OCI-LY7 (cell line): Measurements from ENCODE around the gene SERTM1.

Experiments used
- CTCF ChIP-seq: fragments of 200-600 bp; sonication (generic); conservative IDR thresholded peaks from 2 replicates; pipeline ENCODE4 v1.5.1; 2014; ENCODE audit warnings: mild to moderate bottlenecking, antibody characterized with exemption, low read length, moderate library complexity, mixed read lengths
- EZH2phosphoT487 ChIP-seq: fragments of 200-600 bp; sonication (generic); IDR thresholded peaks from 2 replicates; pipeline ENCODE4 v1.6.1; 2018; ENCODE audit warnings: low read depth, borderline replicate concordance, mild to moderate bottlenecking, mixed run types, antibody characterized with exemption, low read length, moderate library complexity, mixed read lengths

- TF ChIP-seq CTCF (no peak), EZH2phosphoT487 (no peak)
Measured at GRCh38 chr13:36737524-36738083, 63.8 kb downstream of the SERTM1 start.
